A549 (cell line): ENCODE results near the gene BICRAL.

ENCODE experiments used
- EP300 ChIP-seq, 2 experiments: fragments of >200 bp; sonication (Bioruptor Twin); formaldehyde crosslinking; IDR thresholded peaks; 2 replicates in 1 of 2; 3 replicates in 1 of 2; pipeline ENCODE4 v1.6.1; 2016 to 2017
- JUN ChIP-seq, 2 experiments: fragments of >200 bp; sonication (Bioruptor Twin); formaldehyde crosslinking; IDR thresholded peaks; 2 replicates in 1 of 2; 3 replicates in 1 of 2; pipeline ENCODE4 v1.6.1; 2016 to 2017
- POLR2A ChIP-seq: IDR thresholded peaks from 2 replicates; pipeline ENCODE4 v1.6.1; 2012; ENCODE audit warnings: mild to moderate bottlenecking, low read length

DNA sequence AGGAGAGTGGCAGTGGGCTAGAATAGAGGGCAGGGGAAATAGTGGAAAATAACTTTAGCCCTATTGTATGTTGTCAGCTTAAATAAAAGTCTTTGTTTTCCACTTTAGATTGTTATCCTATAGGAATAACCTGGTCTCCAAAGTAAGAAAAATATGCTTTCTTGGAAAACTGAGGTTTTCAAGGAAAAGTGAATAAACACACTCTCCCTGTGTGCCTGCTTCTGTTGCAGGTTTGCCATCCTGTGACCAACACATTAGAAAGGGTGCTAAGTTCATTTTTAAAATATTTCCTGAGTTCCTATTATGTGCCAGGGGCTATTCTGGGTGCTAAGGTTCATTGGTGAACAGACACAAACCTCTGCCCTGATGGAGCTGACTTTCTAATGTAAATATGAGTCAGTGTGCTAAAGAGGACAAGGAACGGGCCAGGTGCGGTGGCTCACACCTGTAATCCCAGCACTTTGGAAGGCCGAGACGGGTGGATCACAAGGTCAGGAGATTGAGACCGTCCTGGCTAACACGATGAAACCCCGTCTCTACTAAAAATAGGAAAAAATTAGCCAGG, 23.5 kb downstream of the BICRAL start:
- no peak for TF ChIP-seq JUN (IDR thresholded peaks at IDR 0.05)
- no peak for TF ChIP-seq EP300 (IDR thresholded peaks at IDR 0.05)
- no peak for TF ChIP-seq POLR2A
